ENCODE measurements around the gene FALEC.

Gene FALEC

GRCh38 chr1:150551051-150551783 is 35.7 kb downstream of the FALEC start:
- peaks cover 19% of the 10 kb centered on the region for H3K4me1 ChIP-seq (ENCODE audit: insufficient read depth, poor library complexity, severe bottlenecking)
- no peak overlapping the region for H3K4me3 ChIP-seq (ENCODE audit: severe bottlenecking)
- no peaks in the 10 kb centered on the region for H3K9me3 ChIP-seq (ENCODE audit: severe bottlenecking)
- peaks cover 8% of the 10 kb centered on the region; the same call in 1 of the 2 replicates for H3K36me3 ChIP-seq (ENCODE audit: low read depth)
- no peak for DNase-seq (ENCODE audit: low spot score)
- no peak for ATAC-seq (ENCODE audit: low read depth)
- H3K27ac ChIP-seq (ENCODE audit: poor library complexity, severe bottlenecking), result peak overlapping the region; percentile 70
- H3K27me3 ChIP-seq (ENCODE audit: insufficient read depth, poor library complexity, severe bottlenecking), result no peaks in the 10 kb centered on the region
- TF ChIP-seq CTCF (IDR thresholded peaks at IDR 0.05; ENCODE audit: poor library complexity, severe bottlenecking), result no peak

- H3K4me3 ChIP-seq (ENCODE audit: severe bottlenecking), result no peak overlapping the region
- no peak for TF ChIP-seq CTCF (IDR thresholded peaks at IDR 0.05; ENCODE audit: poor library complexity, severe bottlenecking)
- H3K4me1 ChIP-seq (ENCODE audit: insufficient read depth, poor library complexity, severe bottlenecking), result peaks cover 19% of the 10 kb centered on the region
- DNase-seq (ENCODE audit: low spot score) (no peak), ATAC-seq (ENCODE audit: low read depth) (peak; percentile 0; the same call in 1 of the 3 replicates)
- H3K27ac ChIP-seq (ENCODE audit: poor library complexity, severe bottlenecking), result peak overlapping the region; percentile 70
- H3K9me3 ChIP-seq (ENCODE audit: severe bottlenecking), result no peaks in the 10 kb centered on the region
- no peaks in the 10 kb centered on the region for H3K27me3 ChIP-seq (ENCODE audit: insufficient read depth, poor library complexity, severe bottlenecking)
- H3K36me3 ChIP-seq (ENCODE audit: low read depth), result peaks cover 8% of the 10 kb centered on the region; the same call in 1 of the 2 replicates
Observed at GRCh38 chr1:150551784-150552127, 36.2 kb downstream of the FALEC start.

GRCh38 chr1:150552128-150552910 is 36.8 kb downstream of the FALEC start:
- Histone ChIP-seq H3K36me3 (ENCODE audit: low read depth) (peaks cover 8% of the 10 kb centered on the region; the same call in 1 of the 2 replicates), H3K4me3 (ENCODE audit: severe bottlenecking) (no peak overlapping the region), H3K27ac (ENCODE audit: poor library complexity, severe bottlenecking) (peak overlapping the region; percentile 70), H3K4me1 (ENCODE audit: insufficient read depth, poor library complexity, severe bottlenecking) (peaks cover 19% of the 10 kb centered on the region), H3K27me3 (ENCODE audit: insufficient read depth, poor library complexity, severe bottlenecking) (no peaks in the 10 kb centered on the region), H3K9me3 (ENCODE audit: severe bottlenecking) (no peaks in the 10 kb centered on the region)
- peak; percentile 10 for TF ChIP-seq CTCF (IDR thresholded peaks at IDR 0.05; ENCODE audit: poor library complexity, severe bottlenecking)
- ATAC-seq (ENCODE audit: low read depth), result peak; percentile 75
- DNase-seq (ENCODE audit: low spot score), result peak; percentile 90

- DNase-seq (ENCODE audit: low spot score), result no peak
Observed at GRCh38 chr1:150552911-150553289, 37.3 kb downstream of the FALEC start.

More at GRCh38 chr1:150552911-150553289, 37.3 kb downstream of the FALEC start:
- Histone ChIP-seq H3K36me3 (ENCODE audit: low read depth) (peaks cover 8% of the 10 kb centered on the region; the same call in 1 of the 2 replicates), H3K27me3 (ENCODE audit: insufficient read depth, poor library complexity, severe bottlenecking) (no peaks in the 10 kb centered on the region), H3K4me1 (ENCODE audit: insufficient read depth, poor library complexity, severe bottlenecking) (peaks cover 19% of the 10 kb centered on the region), H3K4me3 (ENCODE audit: severe bottlenecking) (no peak overlapping the region), H3K27ac (ENCODE audit: poor library complexity, severe bottlenecking) (peak overlapping the region; percentile 70), H3K9me3 (ENCODE audit: severe bottlenecking) (no peaks in the 10 kb centered on the region)
- ATAC-seq (ENCODE audit: low read depth), result no peak
- no peak for TF ChIP-seq CTCF (IDR thresholded peaks at IDR 0.05; ENCODE audit: poor library complexity, severe bottlenecking)
